D721Med (cell line): ENCODE data around the gene LDB3.

ENCODE experiments used
- DNase-seq: peaks from one replicate; pipeline ENCODE4 v3.0.0; 2011; ENCODE audit warnings: low spot score; ENCODE audit not compliant: insufficient read length
- FAIRE-seq: peaks from 2 replicates; lab custom pipeline; 2011; peaks lifted over from hg19 to GRCh38; lab: Jason Lieb, UNC
- TF ChIP-seq, protein P1 (sequence below): IDR thresholded peaks from 2 replicates; pipeline ENCODE4 v1.5.1; 2012; ENCODE audit warnings: mild to moderate bottlenecking, control low read depth; ENCODE audit not compliant: insufficient read depth; ENCODE audit errors: missing control alignments

LDB3 gene

DNA sequence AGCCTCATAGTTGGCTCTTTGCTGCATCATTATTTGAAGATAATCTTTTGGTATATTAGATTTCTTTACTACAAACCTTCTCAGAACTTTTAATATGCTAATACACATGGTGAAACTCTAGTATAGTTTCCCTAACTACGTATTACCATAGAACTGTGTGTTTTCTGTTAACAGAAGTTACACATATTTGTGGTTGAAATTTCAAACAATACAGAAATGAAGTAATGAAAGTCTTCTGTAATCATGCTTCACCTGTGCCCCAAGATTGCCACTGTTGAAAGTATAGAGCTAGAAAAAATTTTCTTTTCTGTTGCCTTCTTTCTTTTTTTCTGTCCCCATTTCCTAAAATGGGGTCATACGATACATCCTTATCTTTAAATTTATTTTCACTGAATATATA, 97.2 kb downstream of the LDB3 start:
- TF ChIP-seq, protein P1, sequence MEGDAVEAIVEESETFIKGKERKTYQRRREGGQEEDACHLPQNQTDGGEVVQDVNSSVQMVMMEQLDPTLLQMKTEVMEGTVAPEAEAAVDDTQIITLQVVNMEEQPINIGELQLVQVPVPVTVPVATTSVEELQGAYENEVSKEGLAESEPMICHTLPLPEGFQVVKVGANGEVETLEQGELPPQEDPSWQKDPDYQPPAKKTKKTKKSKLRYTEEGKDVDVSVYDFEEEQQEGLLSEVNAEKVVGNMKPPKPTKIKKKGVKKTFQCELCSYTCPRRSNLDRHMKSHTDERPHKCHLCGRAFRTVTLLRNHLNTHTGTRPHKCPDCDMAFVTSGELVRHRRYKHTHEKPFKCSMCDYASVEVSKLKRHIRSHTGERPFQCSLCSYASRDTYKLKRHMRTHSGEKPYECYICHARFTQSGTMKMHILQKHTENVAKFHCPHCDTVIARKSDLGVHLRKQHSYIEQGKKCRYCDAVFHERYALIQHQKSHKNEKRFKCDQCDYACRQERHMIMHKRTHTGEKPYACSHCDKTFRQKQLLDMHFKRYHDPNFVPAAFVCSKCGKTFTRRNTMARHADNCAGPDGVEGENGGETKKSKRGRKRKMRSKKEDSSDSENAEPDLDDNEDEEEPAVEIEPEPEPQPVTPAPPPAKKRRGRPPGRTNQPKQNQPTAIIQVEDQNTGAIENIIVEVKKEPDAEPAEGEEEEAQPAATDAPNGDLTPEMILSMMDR, result no peak
- FAIRE-seq, result no peak
- no peak for DNase-seq

DNA sequence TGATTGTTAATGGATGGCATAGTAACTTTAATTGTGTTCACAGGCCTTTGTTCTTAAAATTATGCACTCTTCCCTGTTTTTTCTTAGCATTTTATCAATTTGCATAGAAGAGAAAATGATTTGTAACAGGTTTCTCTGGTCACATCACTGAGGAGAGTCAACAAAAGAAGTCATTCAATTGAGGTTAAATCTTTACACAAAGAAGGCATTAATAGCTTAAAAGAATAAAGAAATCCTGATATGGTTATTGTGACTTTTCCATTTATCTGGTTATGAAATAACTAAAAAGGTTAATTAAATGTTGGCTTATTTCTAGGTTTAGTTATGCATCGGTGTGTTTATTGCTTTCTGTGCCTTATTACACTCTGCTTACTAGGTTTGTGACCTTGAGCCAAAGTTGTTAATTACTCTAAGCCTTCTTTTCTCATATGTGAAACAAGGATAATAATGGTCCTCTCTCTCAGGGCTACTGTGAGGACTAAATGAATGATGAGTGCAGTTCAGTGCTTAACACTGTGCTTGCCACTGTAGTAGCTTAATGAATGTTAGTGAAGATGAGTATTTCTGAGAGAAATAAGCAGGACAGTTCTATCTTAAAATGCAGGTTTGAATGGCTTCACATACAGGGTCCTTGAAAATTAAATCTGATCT, 100.2 kb downstream of the LDB3 start:
- TF ChIP-seq, protein P1, result no peak
- FAIRE-seq, result peak; percentile 67
- no peak for DNase-seq

DNA sequence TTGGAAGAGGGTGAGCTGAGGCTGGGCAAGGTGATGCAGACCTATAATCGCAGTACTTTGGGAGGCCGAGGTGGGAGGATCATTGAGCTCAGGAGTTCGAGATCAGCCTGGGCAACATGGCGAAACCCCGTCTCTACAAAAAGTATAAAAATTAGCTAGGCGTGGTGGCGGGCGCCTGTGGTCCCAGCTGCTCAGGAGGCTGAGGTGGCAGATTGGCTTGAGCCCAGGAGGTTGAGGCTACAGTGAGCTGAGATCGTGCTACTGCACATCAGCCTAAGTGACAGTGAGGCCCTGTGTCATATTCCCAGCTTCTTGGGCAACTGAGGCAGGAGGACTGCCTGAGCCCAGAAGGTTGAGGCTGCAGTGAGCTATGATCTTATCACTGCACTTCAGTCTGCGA, 101.7 kb downstream of the LDB3 start:
- TF ChIP-seq, protein P1, result no peak
- no peak for DNase-seq
- FAIRE-seq, result no peak

DNA sequence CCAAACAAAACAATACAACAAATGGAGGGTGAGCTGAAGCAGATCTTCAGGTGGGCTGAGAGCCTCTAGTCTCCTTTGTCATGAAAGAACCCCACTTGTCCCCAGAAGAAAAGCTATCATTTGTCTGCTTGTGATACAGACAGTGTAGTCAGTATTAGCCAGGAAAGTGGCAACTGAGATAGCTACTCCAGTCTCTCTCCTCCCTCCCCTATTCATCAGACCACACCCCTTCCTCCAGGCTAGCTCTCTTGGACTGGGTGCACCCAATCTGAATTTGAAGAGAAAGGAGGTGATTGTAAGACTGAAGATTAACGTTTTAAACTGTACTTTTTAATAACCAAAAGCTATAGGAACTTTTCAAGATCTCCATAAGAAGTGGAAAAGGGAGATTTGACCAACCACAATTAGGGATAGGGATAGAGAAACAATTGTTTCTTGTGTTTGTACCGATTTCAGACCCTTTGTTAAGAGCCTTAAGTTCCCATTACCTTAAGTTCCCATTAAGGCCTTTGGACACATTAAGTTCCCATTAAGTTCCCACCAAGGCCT, 102.2 kb downstream of the LDB3 start:
- FAIRE-seq (no peak), DNase-seq (no peak)
- TF ChIP-seq, protein P1, result no peak

DNA sequence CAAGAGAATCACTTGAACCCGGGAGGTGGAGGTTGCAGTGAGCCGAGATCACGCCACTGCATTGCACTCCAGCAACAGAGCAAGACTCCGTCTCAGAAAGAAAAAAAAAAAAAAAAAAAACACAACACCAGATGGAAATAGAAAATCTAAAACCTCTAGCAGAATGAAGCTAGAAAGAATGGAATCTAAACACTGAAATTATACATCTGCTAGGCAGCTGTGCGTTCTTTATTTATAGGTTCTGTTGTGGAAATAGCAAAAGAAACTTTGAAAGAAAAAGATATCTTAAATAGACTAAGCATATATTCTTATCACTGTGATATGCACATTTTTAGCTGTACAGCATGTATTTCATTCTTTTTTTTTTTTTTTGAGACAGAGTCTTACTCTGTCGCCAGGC, 105.2 kb downstream of the LDB3 start:
- TF ChIP-seq, protein P1, result no peak

DNA sequence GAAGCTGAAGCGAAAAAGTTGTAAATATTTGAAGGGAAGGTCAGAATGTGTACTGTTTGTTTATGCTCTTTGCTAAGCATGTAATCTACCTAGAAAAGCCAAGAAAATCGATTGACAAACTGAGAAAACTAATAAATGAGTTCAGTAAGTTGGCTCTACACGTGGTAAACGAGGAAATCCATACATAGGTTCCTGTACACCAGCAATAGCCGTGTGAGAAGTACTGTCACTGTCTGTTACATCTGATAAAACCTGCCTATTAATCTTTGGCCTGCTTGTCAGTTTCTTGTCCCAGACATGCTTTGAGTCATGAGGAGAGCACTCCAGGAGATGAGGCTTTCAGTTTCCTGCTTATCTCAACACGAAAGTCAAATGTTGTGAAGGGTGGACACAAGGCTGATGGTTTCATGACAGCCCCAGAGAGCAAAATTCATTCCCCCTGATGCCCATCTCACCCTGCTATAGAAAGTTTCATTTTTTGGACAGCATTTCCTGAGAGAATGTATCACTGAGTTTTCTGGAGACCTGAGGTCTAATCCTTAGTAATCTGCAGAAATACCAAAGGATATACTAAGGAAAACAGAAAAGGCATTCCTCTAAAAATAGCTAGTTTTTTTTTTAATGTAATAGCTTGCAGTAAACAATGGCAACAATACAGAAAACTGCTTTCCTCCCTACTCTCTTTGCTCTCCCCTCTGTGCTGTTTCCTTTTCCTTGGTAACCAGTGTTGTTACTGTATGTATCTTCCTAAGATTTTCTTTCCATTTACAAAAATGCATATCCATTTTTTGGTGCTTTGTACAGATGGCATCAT, 107.0 kb downstream of the LDB3 start:
- TF ChIP-seq, protein P1, result no peak
- FAIRE-seq (no peak), DNase-seq (no peak)

More for the DNA sequence above, 105.2 kb downstream of the LDB3 start:
- no peak for DNase-seq
- FAIRE-seq, result no peak

DNA sequence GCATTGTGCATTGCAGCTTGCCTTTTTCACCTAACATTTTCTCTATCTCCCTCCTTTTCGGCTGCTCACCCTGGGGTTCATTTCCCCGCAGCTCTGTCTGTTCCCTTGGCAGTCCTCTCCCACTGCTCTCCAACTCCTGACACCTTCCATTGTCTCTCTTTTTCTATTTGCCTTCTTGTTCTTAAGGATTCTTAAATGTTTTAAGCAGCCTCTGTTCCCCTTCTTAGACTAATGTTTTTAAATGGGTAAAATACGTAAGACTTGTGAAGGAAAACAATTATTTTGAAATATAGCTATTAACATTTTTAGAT, 107.5 kb downstream of the LDB3 start:
- DNase-seq, result no peak
- TF ChIP-seq, protein P1, result no peak
- no peak for FAIRE-seq
